Measurements from ENCODE around the gene ABO. TPM values are rescaled to one million over a fixed set of nuclear protein-coding genes. Genes with fewer than 3 reads are reported as not detected.
"Not testable (repeated sequence)": the region's sequence is repeated elsewhere in the genome, so short reads cannot be mapped to it uniquely, and the experiment has no call there.

The ABO gene
- total RNA-seq, 1 donor from 2014 or later: 0.17 TPM

- H3K4me1 Mint-ChIP-seq (ENCODE audit: low read depth): peaks cover 17% of the 10 kb centered on the region
- H3K36me3 Mint-ChIP-seq (ENCODE audit: low read depth): no peaks in the 10 kb centered on the region
- peaks cover 14% of the 10 kb centered on the region for H3K27me3 Mint-ChIP-seq (ENCODE audit: low read depth)
- no peak overlapping the region for H3K4me3 Mint-ChIP-seq (ENCODE audit: unreplicated experiment)
- no peak overlapping the region for H3K27ac Mint-ChIP-seq (ENCODE audit: unreplicated experiment)
- no peak for TF ChIP-seq CTCF (IDR thresholded peaks at IDR 0.05)
- H3K9me3 Mint-ChIP-seq (ENCODE audit: low read depth): peaks cover 9% of the 10 kb centered on the region
- DNase-seq (ENCODE audit: low spot score): no peak
These were observed 40.3 kb downstream of the ABO start for GRCh38 chr9:133234577-133235322.

- Mint-ChIP-seq H3K36me3 (ENCODE audit: low read depth) (no peaks in the 10 kb centered on the region), H3K4me3 (ENCODE audit: unreplicated experiment) (no peak overlapping the region), H3K27me3 (ENCODE audit: low read depth) (peaks cover 16% of the 10 kb centered on the region), H3K27ac (ENCODE audit: unreplicated experiment) (no peak overlapping the region), H3K9me3 (ENCODE audit: low read depth) (peaks cover 9% of the 10 kb centered on the region), H3K4me1 (ENCODE audit: low read depth) (peaks cover 15% of the 10 kb centered on the region)
- no peak for DNase-seq (ENCODE audit: low spot score)
- no peak for TF ChIP-seq CTCF (IDR thresholded peaks at IDR 0.05)
These were observed 41.1 kb downstream of the ABO start for GRCh38 chr9:133233681-133234432.

GRCh38 chr9:133231934-133232568 is 43.0 kb downstream of the ABO start:
- H3K27ac Mint-ChIP-seq (ENCODE audit: unreplicated experiment); H3K9me3 Mint-ChIP-seq (ENCODE audit: low read depth); DNase-seq (ENCODE audit: low spot score); H3K36me3 Mint-ChIP-seq (ENCODE audit: low read depth); H3K4me3 Mint-ChIP-seq (ENCODE audit: unreplicated experiment); H3K4me1 Mint-ChIP-seq (ENCODE audit: low read depth): not testable (repeated sequence)
- peaks cover 17% of the 10 kb centered on the region for H3K27me3 Mint-ChIP-seq (ENCODE audit: low read depth)

GRCh38 chr9:133230514-133230913 is 44.5 kb downstream of the ABO start:
- H3K9me3 Mint-ChIP-seq (ENCODE audit: low read depth); H3K36me3 Mint-ChIP-seq (ENCODE audit: low read depth); H3K4me3 Mint-ChIP-seq (ENCODE audit: unreplicated experiment); DNase-seq (ENCODE audit: low spot score); H3K27ac Mint-ChIP-seq (ENCODE audit: unreplicated experiment); H3K4me1 Mint-ChIP-seq (ENCODE audit: low read depth): not testable (repeated sequence)
- peaks cover 19% of the 10 kb centered on the region for H3K27me3 Mint-ChIP-seq (ENCODE audit: low read depth)

- H3K4me3 Mint-ChIP-seq (ENCODE audit: unreplicated experiment): no peak overlapping the region
- no peaks in the 10 kb centered on the region for H3K36me3 Mint-ChIP-seq (ENCODE audit: low read depth)
- TF ChIP-seq CTCF (IDR thresholded peaks at IDR 0.05): no peak
- H3K9me3 Mint-ChIP-seq (ENCODE audit: low read depth): peaks cover 9% of the 10 kb centered on the region
- no peak for DNase-seq (ENCODE audit: low spot score)
- H3K4me1 Mint-ChIP-seq (ENCODE audit: low read depth): no peaks in the 10 kb centered on the region
- no peak overlapping the region for H3K27ac Mint-ChIP-seq (ENCODE audit: unreplicated experiment)
- H3K27me3 Mint-ChIP-seq (ENCODE audit: low read depth): peaks cover 21% of the 10 kb centered on the region
These were observed 44.9 kb downstream of the ABO start for GRCh38 chr9:133230093-133230492.

GRCh38 chr9:133228474-133229193 is 46.4 kb downstream of the ABO start:
- not testable (repeated sequence) for H3K27ac Mint-ChIP-seq (ENCODE audit: unreplicated experiment); H3K36me3 Mint-ChIP-seq (ENCODE audit: low read depth); H3K4me3 Mint-ChIP-seq (ENCODE audit: unreplicated experiment); H3K4me1 Mint-ChIP-seq (ENCODE audit: low read depth); H3K9me3 Mint-ChIP-seq (ENCODE audit: low read depth)
- DNase-seq (ENCODE audit: low spot score): peak; percentile 69
- H3K27me3 Mint-ChIP-seq (ENCODE audit: low read depth): peaks cover 26% of the 10 kb centered on the region

GRCh38 chr9:133227996-133228395 is 47.0 kb downstream of the ABO start:
- DNase-seq (ENCODE audit: low spot score): peak; percentile 59
- H3K36me3 Mint-ChIP-seq (ENCODE audit: low read depth); H3K27ac Mint-ChIP-seq (ENCODE audit: unreplicated experiment); H3K4me1 Mint-ChIP-seq (ENCODE audit: low read depth); H3K4me3 Mint-ChIP-seq (ENCODE audit: unreplicated experiment); H3K9me3 Mint-ChIP-seq (ENCODE audit: low read depth): not testable (repeated sequence)
- H3K27me3 Mint-ChIP-seq (ENCODE audit: low read depth): peaks cover 31% of the 10 kb centered on the region

Measured in chondrocyte (in vitro differentiated cells).